Stimulated activated naive B cell treated with anti-CD40 and anti-IgM and Interleukin-4, amounts not matched to agents 10 μg/mL and 1 μg/mL and 100 μg/mL, for 72 hours (primary cell): ENCODE data around the gene TFAP2B.

Experiments used
- ATAC-seq, 2 donors: fragments of 150-1000 bp; cut with Tn5 transposase; replicated peaks; 2 replicates each; pipeline ENCODE4 v1.10.0; 2021; ENCODE audit warnings: moderate library complexity in 1 of 2
- DNase-seq: peaks from one replicate; pipeline ENCODE4 v3.0.0; 2021
- H3K27ac Mint-ChIP-seq: one replicate; pipeline ENCODE4 v1.8.0; 2022; ENCODE audit warnings: mild to moderate bottlenecking, mixed read lengths
- H3K27me3 Mint-ChIP-seq, 2 donors: one replicate each; pipeline ENCODE4 v1.8.0; 2022; ENCODE audit warnings: mixed read lengths in 2 of 2
- H3K36me3 Mint-ChIP-seq, 2 donors: one replicate each; pipeline ENCODE4 v1.8.0; 2022; ENCODE audit warnings: mixed read lengths in 2 of 2, mild to moderate bottlenecking in 1 of 2
- H3K4me1 Mint-ChIP-seq, 2 donors: one replicate each; pipeline ENCODE4 v1.8.0; 2022; ENCODE audit warnings: mixed read lengths in 2 of 2, mild to moderate bottlenecking in 1 of 2
- H3K4me3 Mint-ChIP-seq, 2 donors: one replicate each; pipeline ENCODE4 v1.8.0; 2022; ENCODE audit warnings: mild to moderate bottlenecking in 2 of 2, mixed read lengths in 2 of 2, moderate library complexity in 1 of 2
- H3K9me3 Mint-ChIP-seq, 2 donors: one replicate each; pipeline ENCODE4 v1.8.0; 2022; ENCODE audit warnings: mixed read lengths in 2 of 2, mild to moderate bottlenecking in 1 of 2

Gene TFAP2B

GRCh38 chr6:50818673-50819072, at the start of gene TFAP2B:
TSS of gene TFAP2B (plus strand) at chr6:50818871. CDS start at chr6:50818892, 21 bp downstream.
- peak within 1 kb of the TSS in 1 of 2 donors; percentile 29 for H3K4me3 Mint-ChIP-seq

DNA sequence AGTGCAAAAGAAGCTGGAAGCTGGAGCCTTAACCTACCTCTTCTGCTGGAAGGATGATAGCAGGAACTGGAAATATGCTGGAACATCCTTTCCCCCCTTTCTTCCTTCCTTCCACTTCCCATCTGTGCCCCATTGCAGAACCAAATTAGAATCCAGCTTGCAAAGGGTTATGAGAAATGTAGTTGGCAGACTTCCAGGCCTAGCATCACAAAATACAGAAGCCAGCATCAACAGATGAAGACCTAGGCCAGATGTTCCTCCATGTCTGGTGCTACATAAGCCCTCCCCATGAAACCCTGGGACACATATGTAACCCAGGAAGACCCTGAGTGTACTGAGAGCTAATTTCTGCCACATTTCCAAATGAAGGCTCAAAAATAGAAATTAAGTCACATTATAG, 40.0 kb upstream of the TFAP2B start:
- H3K4me1 Mint-ChIP-seq = no peaks in the 10 kb centered on the region
- no peak overlapping the region for H3K27ac Mint-ChIP-seq
- ATAC-seq (no peak), DNase-seq (no peak)
- H3K4me3 Mint-ChIP-seq = no peak overlapping the region
- H3K9me3 Mint-ChIP-seq = no peaks in the 10 kb centered on the region
- H3K27me3 Mint-ChIP-seq = peaks cover 0 to 6% of the 10 kb centered on the region in 2 donors
- H3K36me3 Mint-ChIP-seq = no peaks in the 10 kb centered on the region

More at GRCh38 chr6:50818673-50819072, at the start of gene TFAP2B:
- H3K36me3 Mint-ChIP-seq = no peaks in the 10 kb centered on the region
- no peak for DNase-seq
- ATAC-seq = no peak
- H3K9me3 Mint-ChIP-seq = peaks cover 0 to 2% of the 10 kb centered on the region in 2 donors
- H3K27me3 Mint-ChIP-seq = peaks cover 73 to 85% of the 10 kb centered on the region in 2 donors
- no peak within 1 kb of the TSS for H3K27ac Mint-ChIP-seq
- peaks cover 17 to 26% of the 10 kb centered on the region in 2 donors for H3K4me1 Mint-ChIP-seq

DNA sequence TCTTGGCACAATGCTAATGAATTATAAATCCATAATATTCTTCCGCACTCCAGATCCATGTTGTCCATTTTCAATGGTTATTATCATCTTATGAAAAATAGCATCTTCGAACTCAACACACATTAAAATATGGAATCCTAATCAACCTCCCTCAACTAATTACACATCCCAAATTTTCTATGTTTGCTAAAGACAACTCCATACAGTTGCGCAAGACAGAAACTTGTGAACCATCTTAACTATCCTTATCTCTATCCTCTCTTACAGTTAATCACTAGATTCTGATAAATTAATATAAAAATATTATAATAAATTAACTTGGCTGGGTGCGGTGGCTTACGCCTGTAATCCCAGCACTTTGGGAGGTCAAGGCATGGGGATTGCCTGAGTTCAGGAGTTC, 38.3 kb upstream of the TFAP2B start:
- ATAC-seq = no peak

DNA sequence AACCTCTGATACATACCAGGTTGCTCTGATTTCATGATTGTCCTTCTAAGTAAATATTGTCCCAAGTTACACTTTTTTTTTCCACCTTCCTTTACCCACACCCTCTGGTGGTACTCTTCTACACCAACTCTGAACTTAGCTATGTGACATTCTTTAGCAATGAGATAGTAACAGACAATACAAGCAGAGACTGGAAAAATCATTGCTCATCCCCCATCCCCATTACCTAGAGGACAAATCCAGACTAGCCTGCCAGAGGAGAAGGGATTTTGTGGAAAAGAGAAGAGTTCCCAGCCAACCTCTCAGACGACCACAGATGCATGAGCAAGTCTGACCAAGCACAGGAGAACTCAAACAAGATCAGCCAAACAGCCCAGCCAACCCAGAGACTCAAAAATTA, 32.8 kb upstream of the TFAP2B start:
- Mint-ChIP-seq H3K36me3 (no peaks in the 10 kb centered on the region), H3K27me3 (peaks cover 4 to 6% of the 10 kb centered on the region in 2 donors), H3K27ac (no peak overlapping the region), H3K4me3 (no peak overlapping the region), H3K4me1 (no peaks in the 10 kb centered on the region), H3K9me3 (no peaks in the 10 kb centered on the region)
- DNase-seq (no peak), ATAC-seq (no peak)

More for the DNA sequence above, 38.3 kb upstream of the TFAP2B start:
- no peaks in the 10 kb centered on the region for H3K9me3 Mint-ChIP-seq
- no peak overlapping the region for H3K27ac Mint-ChIP-seq
- no peaks in the 10 kb centered on the region for H3K4me1 Mint-ChIP-seq
- peaks cover 0 to 6% of the 10 kb centered on the region in 2 donors for H3K27me3 Mint-ChIP-seq
- DNase-seq = no peak
- H3K4me3 Mint-ChIP-seq = no peak overlapping the region
- H3K36me3 Mint-ChIP-seq = no peaks in the 10 kb centered on the region

DNA sequence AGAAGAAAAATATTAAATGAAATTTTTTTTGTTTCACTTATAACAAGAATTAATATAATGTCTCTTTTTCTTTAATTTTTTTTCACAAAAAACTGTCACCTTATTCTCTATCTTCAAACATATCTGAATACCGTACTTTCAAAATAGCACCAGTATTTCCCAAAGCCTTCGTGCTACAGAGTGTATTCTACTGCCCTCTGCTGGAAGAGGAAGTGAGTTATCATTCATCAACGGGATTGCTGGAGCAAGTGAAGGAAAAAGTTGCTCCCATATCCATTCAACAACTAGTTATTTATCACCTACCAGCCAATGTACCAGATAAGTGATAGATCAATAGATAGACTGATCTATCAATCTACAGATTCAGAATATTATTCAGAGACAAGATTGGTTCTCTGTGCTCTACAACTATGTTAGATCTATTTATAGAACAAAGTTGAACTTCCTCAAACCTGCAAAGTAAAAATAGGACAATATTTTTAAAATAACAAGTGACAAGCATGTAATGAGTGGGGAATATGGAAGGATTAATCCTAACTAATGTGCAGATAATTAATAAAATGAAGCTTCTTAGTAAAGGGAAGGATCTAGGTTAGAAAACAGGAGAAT, 26.7 kb upstream of the TFAP2B start:
- no peak for ATAC-seq
- Mint-ChIP-seq H3K36me3 (no peaks in the 10 kb centered on the region), H3K9me3 (peaks cover 0 to 1% of the 10 kb centered on the region in 2 donors), H3K27me3 (peaks cover 6 to 7% of the 10 kb centered on the region in 2 donors), H3K4me3 (no peak overlapping the region), H3K4me1 (peaks cover 0 to 4% of the 10 kb centered on the region in 2 donors), H3K27ac (no peak overlapping the region)
- DNase-seq = no peak

- DNase-seq (no peak), ATAC-seq (no peak)
- Mint-ChIP-seq H3K36me3 (no peaks in the 10 kb centered on the region), H3K27me3 (peaks cover under 1 to 7% of the 10 kb centered on the region in 2 donors), H3K4me1 (peaks cover 0 to 4% of the 10 kb centered on the region in 2 donors), H3K9me3 (peaks cover 0 to 1% of the 10 kb centered on the region in 2 donors), H3K4me3 (no peak overlapping the region), H3K27ac (no peak overlapping the region)
Measured at GRCh38 chr6:50792771-50793170, 25.9 kb upstream of the TFAP2B start.

DNA sequence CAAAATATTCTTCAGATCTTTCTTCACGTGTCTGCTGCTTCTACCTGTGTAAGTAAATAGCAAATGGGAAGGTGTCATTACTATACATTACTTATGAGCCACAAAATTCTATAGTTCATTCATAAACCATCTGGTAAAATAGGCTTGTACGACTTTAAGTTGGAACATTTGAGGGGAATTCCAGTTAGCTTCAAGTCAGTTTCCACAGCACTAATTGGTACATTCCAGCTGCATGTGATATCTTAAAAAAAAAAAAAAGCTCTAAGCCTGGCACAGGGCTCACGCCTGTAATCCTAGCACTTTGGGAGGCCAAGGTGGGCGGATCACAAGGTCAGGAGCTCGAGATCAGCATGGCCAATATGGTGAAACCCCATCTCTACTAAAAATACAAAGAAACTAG, 23.1 kb upstream of the TFAP2B start:
- peaks cover 0 to 1% of the 10 kb centered on the region in 2 donors for H3K9me3 Mint-ChIP-seq
- no peak for DNase-seq
- H3K4me3 Mint-ChIP-seq = no peak overlapping the region
- H3K36me3 Mint-ChIP-seq = no peaks in the 10 kb centered on the region
- no peak for ATAC-seq
- peaks cover 0 to 4% of the 10 kb centered on the region in 2 donors for H3K27me3 Mint-ChIP-seq
- no peak overlapping the region for H3K27ac Mint-ChIP-seq
- peaks cover 0 to 4% of the 10 kb centered on the region in 2 donors for H3K4me1 Mint-ChIP-seq

- no peak for ATAC-seq
- no peaks in the 10 kb centered on the region for H3K4me1 Mint-ChIP-seq
- H3K36me3 Mint-ChIP-seq = no peaks in the 10 kb centered on the region
- H3K9me3 Mint-ChIP-seq = peaks cover 5 to 6% of the 10 kb centered on the region in 2 donors
- H3K4me3 Mint-ChIP-seq = no peak overlapping the region
- DNase-seq = no peak
- no peak overlapping the region for H3K27ac Mint-ChIP-seq
- H3K27me3 Mint-ChIP-seq = peaks cover 0 to 6% of the 10 kb centered on the region in 2 donors
Measured at GRCh38 chr6:50804283-50804682, 14.4 kb upstream of the TFAP2B start.

- Mint-ChIP-seq H3K36me3 (no peaks in the 10 kb centered on the region), H3K27me3 (peaks cover 4 to 6% of the 10 kb centered on the region in 2 donors), H3K9me3 (peaks cover 5 to 6% of the 10 kb centered on the region in 2 donors), H3K4me1 (no peaks in the 10 kb centered on the region), H3K4me3 (no peak overlapping the region), H3K27ac (no peak overlapping the region)
- ATAC-seq = no peak
- DNase-seq = no peak
Measured at GRCh38 chr6:50807035-50807434, 11.6 kb upstream of the TFAP2B start.

GRCh38 chr6:50815436-50816114, 3.1 kb upstream of the TFAP2B start:
- peaks cover 9 to 18% of the 10 kb centered on the region in 2 donors for H3K4me1 Mint-ChIP-seq
- peak overlapping the region; percentile 82 to 86 for H3K4me3 Mint-ChIP-seq
- DNase-seq (no peak), ATAC-seq (peak; percentile 27 to 29)
- peaks cover 54 to 60% of the 10 kb centered on the region in 2 donors for H3K27me3 Mint-ChIP-seq
- H3K27ac Mint-ChIP-seq = peak overlapping the region; percentile 25
- no peaks in the 10 kb centered on the region for H3K36me3 Mint-ChIP-seq
- H3K9me3 Mint-ChIP-seq = peaks cover 0 to 2% of the 10 kb centered on the region in 2 donors

DNA sequence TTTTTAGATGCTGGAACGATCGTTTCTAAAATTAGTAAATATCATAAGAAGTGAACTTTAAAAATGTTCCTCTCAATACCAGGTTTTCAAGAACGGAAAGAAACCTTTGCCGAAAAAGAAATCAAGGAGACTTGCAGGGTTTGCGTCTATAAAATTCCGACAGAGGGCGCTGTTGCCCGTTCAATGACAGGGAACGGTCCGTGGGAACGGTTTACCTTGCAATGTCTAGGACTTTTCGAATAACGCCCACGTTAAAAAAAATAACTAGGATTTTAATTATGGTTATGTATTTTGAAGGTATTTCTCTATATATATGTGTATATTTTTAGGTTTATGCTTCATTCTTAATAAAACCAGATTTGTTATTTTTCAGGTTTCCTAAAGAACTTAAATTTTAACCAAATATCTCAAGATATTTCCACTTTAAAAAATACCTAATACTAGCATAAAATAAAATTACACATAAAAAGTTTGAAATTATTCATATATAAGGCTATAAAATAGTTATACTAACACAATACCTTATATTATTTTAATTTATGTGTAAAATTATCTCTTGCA, 2.5 kb upstream of the TFAP2B start:
- Mint-ChIP-seq H3K27me3 (peaks cover 55 to 66% of the 10 kb centered on the region in 2 donors), H3K4me1 (peaks cover 11 to 18% of the 10 kb centered on the region in 2 donors), H3K4me3 (peak overlapping the region; percentile 82 to 86), H3K9me3 (peaks cover 0 to 2% of the 10 kb centered on the region in 2 donors), H3K27ac (no peak overlapping the region), H3K36me3 (no peaks in the 10 kb centered on the region)
- ATAC-seq (peak; percentile 46 to 65), DNase-seq (peak; percentile 31)

GRCh38 chr6:50816947-50817645, 1.6 kb upstream of the TFAP2B start:
- no peak overlapping the region for H3K4me3 Mint-ChIP-seq
- no peaks in the 10 kb centered on the region for H3K36me3 Mint-ChIP-seq
- peaks cover 14 to 23% of the 10 kb centered on the region in 2 donors for H3K4me1 Mint-ChIP-seq
- DNase-seq = no peak
- peaks cover 62 to 75% of the 10 kb centered on the region in 2 donors for H3K27me3 Mint-ChIP-seq
- H3K9me3 Mint-ChIP-seq = peaks cover 0 to 2% of the 10 kb centered on the region in 2 donors
- ATAC-seq = no peak
- no peak overlapping the region for H3K27ac Mint-ChIP-seq

DNA sequence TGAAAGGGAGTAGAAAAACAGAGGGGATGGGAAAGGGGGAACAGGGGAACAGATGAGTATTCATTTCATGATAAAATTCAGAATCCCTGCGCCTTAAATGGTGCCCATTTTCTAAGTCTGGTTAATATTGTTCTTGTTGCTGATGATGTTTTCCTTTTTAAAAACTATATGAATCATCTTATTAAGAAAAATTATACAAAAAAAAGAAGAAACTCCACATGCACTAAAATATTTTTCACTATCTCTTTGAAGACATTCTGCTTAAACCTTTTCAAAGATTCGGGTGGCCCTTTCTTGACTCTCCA, 1.1 kb upstream of the TFAP2B start:
- Mint-ChIP-seq H3K27me3 (peaks cover 66 to 80% of the 10 kb centered on the region in 2 donors), H3K4me1 (peaks cover 14 to 23% of the 10 kb centered on the region in 2 donors), H3K4me3 (no peak overlapping the region), H3K27ac (no peak overlapping the region), H3K36me3 (no peaks in the 10 kb centered on the region), H3K9me3 (peaks cover 0 to 2% of the 10 kb centered on the region in 2 donors)
- ATAC-seq (no peak), DNase-seq (no peak)

GRCh38 chr6:50818020-50818419, 651 bp upstream of the TFAP2B start:
- Mint-ChIP-seq H3K4me1 (peaks cover 14 to 23% of the 10 kb centered on the region in 2 donors), H3K27me3 (peaks cover 68 to 82% of the 10 kb centered on the region in 2 donors), H3K9me3 (peaks cover 0 to 2% of the 10 kb centered on the region in 2 donors), H3K4me3 (no peak overlapping the region), H3K27ac (no peak overlapping the region), H3K36me3 (no peaks in the 10 kb centered on the region)
- ATAC-seq = no peak
- no peak for DNase-seq
